ENCODE results near the gene A2M.

DNA sequence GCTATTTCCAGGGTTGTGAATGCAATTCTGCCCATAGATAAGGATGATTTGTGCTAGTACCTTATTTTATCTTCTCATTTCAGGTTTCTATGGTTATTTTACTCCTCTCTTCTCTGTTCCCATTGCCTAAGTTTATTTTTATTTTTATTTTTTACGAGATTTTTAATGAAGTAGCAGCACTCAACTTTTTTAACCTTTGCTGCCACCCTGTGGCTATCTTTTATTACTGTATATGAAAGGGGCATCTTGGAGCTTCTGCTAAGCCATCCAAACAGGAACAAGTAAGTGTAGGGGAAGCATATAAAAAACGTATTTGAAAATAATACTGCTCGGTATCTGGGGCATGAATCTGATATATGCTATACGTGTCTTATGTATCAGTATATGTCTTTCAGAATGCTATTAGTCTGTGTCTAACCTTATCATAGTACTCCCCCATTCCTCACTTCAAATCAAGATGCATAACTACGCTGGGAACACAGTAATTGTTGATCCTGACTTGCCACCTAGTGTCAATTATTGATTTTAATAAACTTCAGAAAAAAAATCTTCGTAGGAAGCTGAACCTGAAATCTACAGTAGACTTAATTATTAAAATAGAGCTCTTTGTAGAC is 66.1 kb downstream of the A2M start:
- TF ChIP-seq, protein P1, sequence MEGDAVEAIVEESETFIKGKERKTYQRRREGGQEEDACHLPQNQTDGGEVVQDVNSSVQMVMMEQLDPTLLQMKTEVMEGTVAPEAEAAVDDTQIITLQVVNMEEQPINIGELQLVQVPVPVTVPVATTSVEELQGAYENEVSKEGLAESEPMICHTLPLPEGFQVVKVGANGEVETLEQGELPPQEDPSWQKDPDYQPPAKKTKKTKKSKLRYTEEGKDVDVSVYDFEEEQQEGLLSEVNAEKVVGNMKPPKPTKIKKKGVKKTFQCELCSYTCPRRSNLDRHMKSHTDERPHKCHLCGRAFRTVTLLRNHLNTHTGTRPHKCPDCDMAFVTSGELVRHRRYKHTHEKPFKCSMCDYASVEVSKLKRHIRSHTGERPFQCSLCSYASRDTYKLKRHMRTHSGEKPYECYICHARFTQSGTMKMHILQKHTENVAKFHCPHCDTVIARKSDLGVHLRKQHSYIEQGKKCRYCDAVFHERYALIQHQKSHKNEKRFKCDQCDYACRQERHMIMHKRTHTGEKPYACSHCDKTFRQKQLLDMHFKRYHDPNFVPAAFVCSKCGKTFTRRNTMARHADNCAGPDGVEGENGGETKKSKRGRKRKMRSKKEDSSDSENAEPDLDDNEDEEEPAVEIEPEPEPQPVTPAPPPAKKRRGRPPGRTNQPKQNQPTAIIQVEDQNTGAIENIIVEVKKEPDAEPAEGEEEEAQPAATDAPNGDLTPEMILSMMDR (IDR thresholded peaks at IDR 0.05; ENCODE audit: low read depth, low read length) = peak; percentile 72
- no peak for TF ChIP-seq EZH2phosphoT487 (IDR thresholded peaks at IDR 0.05; ENCODE audit: low read depth)
